K562 (cell line): ENCODE results near the gene RERE. TPM values are rescaled to one million over a fixed set of nuclear protein-coding genes. Genes with fewer than 3 reads are reported as not detected.

Source experiments
- CTCFL ChIP-seq: IDR thresholded peaks from 2 replicates; pipeline ENCODE4 v1.6.1; 2011; ENCODE audit warnings: borderline replicate concordance, low read depth, mild to moderate bottlenecking, moderate library complexity, low read length; ENCODE audit not compliant: insufficient read depth, poor library complexity, severe bottlenecking
- E2F8 ChIP-seq: fragments of 450-650 bp; IDR thresholded peaks from 2 replicates; pipeline ENCODE4 v1.7.1; 2018; ENCODE audit warnings: mild to moderate bottlenecking, low read depth; ENCODE audit not compliant: partially characterized antibody
- ETS2 ChIP-seq: IDR thresholded peaks from 2 replicates; pipeline ENCODE4 v1.6.1; 2016; ENCODE audit warnings: borderline replicate concordance, missing genetic modification characterization, mild to moderate bottlenecking, moderate library complexity, missing compliant biosample characterization; ENCODE audit not compliant: poor library complexity, severe bottlenecking
- ETV5 ChIP-seq: sonication (generic); formaldehyde crosslinking; IDR thresholded peaks from 2 replicates; pipeline ENCODE4 v1.4.0; 2020; ENCODE audit warnings: low read depth, mild to moderate bottlenecking, missing genetic modification reagents
- GABPA ChIP-seq: fragments of 200-800 bp; sonication (Bioruptor generic); conservative IDR thresholded peaks from 2 replicates; pipeline ENCODE4 v1.6.1; 2016; ENCODE audit warnings: low read depth, missing genetic modification characterization, missing compliant biosample characterization
- HIVEP1 ChIP-seq: fragments of 250-450 bp; sonication (Bioruptor Pico); IDR thresholded peaks from 2 replicates; pipeline ENCODE4 v1.4.0; 2020; ENCODE audit warnings: mild to moderate bottlenecking
- MTF1 ChIP-seq: fragments of 250-450 bp; sonication (Bioruptor Pico); IDR thresholded peaks from 2 replicates; pipeline ENCODE4 v1.9.0; 2021; ENCODE audit warnings: moderate library complexity, mild to moderate bottlenecking, inconsistent platforms, borderline replicate concordance
- NCOA6 ChIP-seq: fragments of 450-650 bp; IDR thresholded peaks from 2 replicates; pipeline ENCODE4 v1.6.1; 2017; ENCODE audit warnings: mild to moderate bottlenecking
- NR2F6 ChIP-seq: fragments of 450-650 bp; formaldehyde crosslinking; IDR thresholded peaks from 2 replicates; pipeline ENCODE4 v1.4.0; 2020; ENCODE audit warnings: mild to moderate bottlenecking
- SP1 ChIP-seq: sonication (generic); formaldehyde crosslinking; IDR thresholded peaks from 2 replicates; pipeline ENCODE4 v1.8.1; 2022; ENCODE audit warnings: mild to moderate bottlenecking, missing genetic modification reagents
- SPI1 ChIP-seq: IDR thresholded peaks from 2 replicates; pipeline ENCODE4 v1.6.1; 2011; ENCODE audit warnings: low read depth, low read length, control low read depth, borderline replicate concordance
- TCF3 ChIP-seq: sonication (generic); formaldehyde crosslinking; IDR thresholded peaks from 2 replicates; pipeline ENCODE4 v1.4.0; 2020; ENCODE audit warnings: mild to moderate bottlenecking, missing genetic modification reagents
- ZNF282 ChIP-seq: sonication (generic); formaldehyde crosslinking; IDR thresholded peaks from 2 replicates; pipeline ENCODE4 v1.8.1; 2023; ENCODE audit warnings: missing genetic modification reagents
- polyA plus RNA-seq, 8 experiments: library from polyadenylated mRNA; depleted of rRNA in 4 of 8; stranded (reverse) in 5 of 8; unstranded in 3 of 8; fragments of >200 nt; fragmentation: Nextera tagmentation in 2 of 8; fragmentation: Illumina TruSeq in 1 of 8; extraction: Ambion mirVana in 2 of 8; extraction: Trizol in 1 of 8; gene quantifications; 2 replicates each; pipeline versions ENCODE4 v1.2.1 to v1.2.3, GENCODE V29; 2011 to 2014; ENCODE audit warnings: inconsistent platforms in 1 of 8, missing spikeins in 1 of 8
- total RNA-seq, 7 experiments: library from RNA; depleted of rRNA in 6 of 7; stranded (reverse); fragments of >200 nt in 6 of 7; fragmentation: Illumina TruSeq in 2 of 7; extraction: Trizol in 2 of 7; gene quantifications; 2 replicates each; pipeline versions ENCODE4 v1.2.1 to v1.2.3, GENCODE V29; 2011 to 2021; ENCODE audit warnings: low replicate concordance in 1 of 7
- TF ChIP-seq, protein P1 (sequence below), 3 experiments: IDR thresholded peaks in 2 of 3; conservative IDR thresholded peaks in 1 of 3; 2 replicates each; pipeline ENCODE4 v1.5.1; 2011 to 2012; ENCODE audit warnings: low read length in 3 of 3, mild to moderate bottlenecking in 3 of 3, control low read depth in 2 of 3, improper control_type of control experiment in 1 of 3, inconsistent platforms in 1 of 3, low read depth in 1 of 3, mixed read lengths in 1 of 3, moderate library complexity in 1 of 3; ENCODE audit not compliant: insufficient read depth in 2 of 3
- TF ChIP-seq, protein P2 (sequence below): fragments of 250-450 bp; sonication (Bioruptor Pico); IDR thresholded peaks from 2 replicates; pipeline ENCODE4 v1.5.1; 2021; ENCODE audit warnings: mild to moderate bottlenecking
- TF ChIP-seq, protein P3 (sequence below): fragments of 450-650 bp; formaldehyde crosslinking; conservative IDR thresholded peaks from 2 replicates; pipeline ENCODE4 v1.4.0; 2022; ENCODE audit warnings: mild to moderate bottlenecking, missing genetic modification characterization

RERE gene
- total and polyA plus RNA-seq, 9 of the 15 experiments (the other 6 are each of a cell fraction or from before 2014, with no cell fraction given): 3.0 to 51.5 (median 13.4) TPM

DNA sequence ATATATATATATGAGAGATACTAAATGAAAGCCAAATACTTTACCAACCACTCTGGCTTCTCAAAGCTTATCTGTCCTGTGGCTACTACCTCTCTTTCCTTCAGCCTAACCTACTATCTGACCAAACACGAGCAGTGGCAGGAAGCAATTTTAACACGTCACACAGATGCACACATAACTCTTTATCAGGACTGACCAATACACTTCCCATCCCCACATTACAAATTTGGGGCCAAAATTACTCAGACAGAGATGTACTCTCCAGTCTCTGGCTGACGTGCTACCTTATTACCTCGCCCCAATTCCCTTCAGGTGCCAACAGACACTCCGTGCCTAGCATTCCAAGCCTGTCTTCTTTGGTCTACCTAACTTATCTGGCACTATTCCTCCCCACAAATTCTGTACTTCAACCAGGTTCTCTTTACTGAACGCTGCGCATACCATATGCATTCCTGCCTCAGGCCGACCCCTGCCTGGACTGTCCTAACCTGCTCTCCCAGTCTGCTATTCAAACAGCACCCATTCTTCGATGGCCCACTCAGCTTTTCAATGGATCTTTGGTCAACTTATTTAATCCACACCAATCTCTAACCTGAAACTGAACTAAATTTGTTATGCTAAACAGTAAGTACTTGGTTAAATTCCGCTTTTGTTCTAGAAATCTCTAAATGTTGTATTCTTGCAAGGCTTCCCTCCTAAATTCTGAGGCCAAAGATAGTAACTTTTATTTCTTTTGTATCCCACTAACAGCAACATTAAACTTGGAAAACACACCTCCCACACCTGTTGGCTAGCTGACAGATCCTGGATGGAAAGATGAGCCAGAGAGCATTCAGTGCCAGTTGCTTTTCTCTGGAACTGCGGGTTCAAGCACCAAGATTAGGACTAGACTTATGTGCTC lies 27.9 kb downstream of the RERE start (continued):
- TF ChIP-seq E2F8 (peak; percentile 65), SPI1 (peak; percentile 76), NCOA6 (no peak), MTF1 (no peak), NR2F6 (CRISPR knock-in tag) (no peak), ETV5 (peak; percentile 95), ZNF282 (no peak), TCF3 (CRISPR knock-in tag) (peak; percentile 95), GABPA (tag) (peak; percentile 2; the same call in 1 of the 2 replicates), SP1 (CRISPR knock-in tag) (no peak), ETS2 (no peak), HIVEP1 (CRISPR knock-in tag) (no peak), CTCFL (no peak)
- TF ChIP-seq, protein P1, sequence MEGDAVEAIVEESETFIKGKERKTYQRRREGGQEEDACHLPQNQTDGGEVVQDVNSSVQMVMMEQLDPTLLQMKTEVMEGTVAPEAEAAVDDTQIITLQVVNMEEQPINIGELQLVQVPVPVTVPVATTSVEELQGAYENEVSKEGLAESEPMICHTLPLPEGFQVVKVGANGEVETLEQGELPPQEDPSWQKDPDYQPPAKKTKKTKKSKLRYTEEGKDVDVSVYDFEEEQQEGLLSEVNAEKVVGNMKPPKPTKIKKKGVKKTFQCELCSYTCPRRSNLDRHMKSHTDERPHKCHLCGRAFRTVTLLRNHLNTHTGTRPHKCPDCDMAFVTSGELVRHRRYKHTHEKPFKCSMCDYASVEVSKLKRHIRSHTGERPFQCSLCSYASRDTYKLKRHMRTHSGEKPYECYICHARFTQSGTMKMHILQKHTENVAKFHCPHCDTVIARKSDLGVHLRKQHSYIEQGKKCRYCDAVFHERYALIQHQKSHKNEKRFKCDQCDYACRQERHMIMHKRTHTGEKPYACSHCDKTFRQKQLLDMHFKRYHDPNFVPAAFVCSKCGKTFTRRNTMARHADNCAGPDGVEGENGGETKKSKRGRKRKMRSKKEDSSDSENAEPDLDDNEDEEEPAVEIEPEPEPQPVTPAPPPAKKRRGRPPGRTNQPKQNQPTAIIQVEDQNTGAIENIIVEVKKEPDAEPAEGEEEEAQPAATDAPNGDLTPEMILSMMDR (IDR thresholded peaks at IDR 0.05 in 2 of 3, conservative IDR thresholded peaks at IDR 0.05 in 1 of 3; ENCODE audit: insufficient read depth in 2 of 3, low read depth in 1 of 3, low read length in 3 of 3): no peak
- TF ChIP-seq, protein P2, sequence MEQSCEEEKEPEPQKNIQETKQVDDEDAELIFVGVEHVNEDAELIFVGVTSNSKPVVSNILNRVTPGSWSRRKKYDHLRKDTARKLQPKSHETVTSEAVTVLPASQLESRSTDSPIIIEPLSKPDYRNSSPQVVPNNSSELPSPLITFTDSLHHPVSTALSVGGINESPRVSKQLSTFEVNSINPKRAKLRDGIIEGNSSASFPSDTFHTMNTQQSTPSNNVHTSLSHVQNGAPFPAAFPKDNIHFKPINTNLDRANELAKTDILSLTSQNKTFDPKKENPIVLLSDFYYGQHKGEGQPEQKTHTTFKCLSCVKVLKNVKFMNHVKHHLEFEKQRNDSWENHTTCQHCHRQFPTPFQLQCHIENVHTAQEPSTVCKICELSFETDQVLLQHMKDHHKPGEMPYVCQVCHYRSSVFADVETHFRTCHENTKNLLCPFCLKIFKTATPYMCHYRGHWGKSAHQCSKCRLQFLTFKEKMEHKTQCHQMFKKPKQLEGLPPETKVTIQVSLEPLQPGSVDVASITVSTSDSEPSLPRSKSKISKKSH (CRISPR knock-in tag): no peak
- TF ChIP-seq, protein P3, sequence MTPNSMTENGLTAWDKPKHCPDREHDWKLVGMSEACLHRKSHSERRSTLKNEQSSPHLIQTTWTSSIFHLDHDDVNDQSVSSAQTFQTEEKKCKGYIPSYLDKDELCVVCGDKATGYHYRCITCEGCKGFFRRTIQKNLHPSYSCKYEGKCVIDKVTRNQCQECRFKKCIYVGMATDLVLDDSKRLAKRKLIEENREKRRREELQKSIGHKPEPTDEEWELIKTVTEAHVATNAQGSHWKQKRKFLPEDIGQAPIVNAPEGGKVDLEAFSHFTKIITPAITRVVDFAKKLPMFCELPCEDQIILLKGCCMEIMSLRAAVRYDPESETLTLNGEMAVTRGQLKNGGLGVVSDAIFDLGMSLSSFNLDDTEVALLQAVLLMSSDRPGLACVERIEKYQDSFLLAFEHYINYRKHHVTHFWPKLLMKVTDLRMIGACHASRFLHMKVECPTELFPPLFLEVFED: peak; percentile 79
